Measurements from ENCODE around the gene ELOVL7. TPM values are rescaled to one million over a fixed set of nuclear protein-coding genes. Genes with fewer than 3 reads are reported as not detected.

ELOVL7 gene
- total and polyA plus RNA-seq, 10 donors = 0.43 to 8.1 (median 2.1) TPM

GRCh38 chr5:60852940-60853339, 8.9 kb upstream of the ELOVL7 start:
- intact Hi-C loops (cut with DNase I; ENCODE audit: low total_unique reads) = no loop called here
- 48 to 75% (median 69%) methylated on average over 3 of the region's 3 CpGs for WGBS, 5 donors
- no peaks in the 10 kb centered on the region for H3K36me3 ChIP-seq
- H3K4me3 ChIP-seq = no peak overlapping the region
- H3K4me1 ChIP-seq = no peaks in the 10 kb centered on the region
- no peak for DNase-seq
- no peak overlapping the region for H3K27ac ChIP-seq
- H3K9me3 ChIP-seq = no peaks in the 10 kb centered on the region
- no peaks in the 10 kb centered on the region for H3K27me3 ChIP-seq (replicated peaks in 1 of 7)
- TF ChIP-seq POLR2A (IDR thresholded peaks at IDR 0.05) = no peak
- TF ChIP-seq, protein P1, sequence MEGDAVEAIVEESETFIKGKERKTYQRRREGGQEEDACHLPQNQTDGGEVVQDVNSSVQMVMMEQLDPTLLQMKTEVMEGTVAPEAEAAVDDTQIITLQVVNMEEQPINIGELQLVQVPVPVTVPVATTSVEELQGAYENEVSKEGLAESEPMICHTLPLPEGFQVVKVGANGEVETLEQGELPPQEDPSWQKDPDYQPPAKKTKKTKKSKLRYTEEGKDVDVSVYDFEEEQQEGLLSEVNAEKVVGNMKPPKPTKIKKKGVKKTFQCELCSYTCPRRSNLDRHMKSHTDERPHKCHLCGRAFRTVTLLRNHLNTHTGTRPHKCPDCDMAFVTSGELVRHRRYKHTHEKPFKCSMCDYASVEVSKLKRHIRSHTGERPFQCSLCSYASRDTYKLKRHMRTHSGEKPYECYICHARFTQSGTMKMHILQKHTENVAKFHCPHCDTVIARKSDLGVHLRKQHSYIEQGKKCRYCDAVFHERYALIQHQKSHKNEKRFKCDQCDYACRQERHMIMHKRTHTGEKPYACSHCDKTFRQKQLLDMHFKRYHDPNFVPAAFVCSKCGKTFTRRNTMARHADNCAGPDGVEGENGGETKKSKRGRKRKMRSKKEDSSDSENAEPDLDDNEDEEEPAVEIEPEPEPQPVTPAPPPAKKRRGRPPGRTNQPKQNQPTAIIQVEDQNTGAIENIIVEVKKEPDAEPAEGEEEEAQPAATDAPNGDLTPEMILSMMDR (IDR thresholded peaks at IDR 0.05 in 8 of 11, conservative IDR thresholded peaks at IDR 0.05 in 3 of 11) = no peak
- TF ChIP-seq POLR2AphosphoS5 (IDR thresholded peaks at IDR 0.05) = no peak

DNA sequence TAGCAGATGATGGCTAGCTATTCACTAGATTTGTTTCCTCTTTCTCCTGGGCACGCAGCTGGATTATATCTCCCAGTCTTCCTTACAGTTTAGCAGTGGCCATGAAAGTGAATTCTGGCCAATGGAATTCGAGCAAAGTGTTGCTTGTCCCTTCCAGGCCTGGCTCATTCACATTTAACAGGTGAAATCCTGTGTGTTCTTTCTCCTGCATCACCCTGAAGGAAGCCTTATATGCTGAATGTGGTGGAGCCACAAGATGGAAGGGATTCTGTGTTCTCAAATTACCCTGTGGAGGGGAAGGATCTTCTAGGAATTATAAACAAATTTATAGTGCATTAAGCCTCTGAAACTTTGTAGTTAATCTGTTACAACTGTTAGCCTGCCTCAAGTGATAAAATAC, 8.2 kb upstream of the ELOVL7 start:
- H3K4me1 ChIP-seq = no peaks in the 10 kb centered on the region
- intact Hi-C loops (cut with DNase I; ENCODE audit: low total_unique reads) = no loop called here
- WGBS, 5 donors = 53 to 71% (median 66%) methylated on average over 2 of the region's 2 CpGs
- H3K9me3 ChIP-seq = no peaks in the 10 kb centered on the region
- H3K36me3 ChIP-seq = no peaks in the 10 kb centered on the region
- no peak overlapping the region for H3K27ac ChIP-seq
- no peak for DNase-seq
- no peaks in the 10 kb centered on the region for H3K27me3 ChIP-seq (replicated peaks in 1 of 7)
- no peak for TF ChIP-seq POLR2A (IDR thresholded peaks at IDR 0.05)
- TF ChIP-seq, protein P1 (IDR thresholded peaks at IDR 0.05 in 8 of 11, conservative IDR thresholded peaks at IDR 0.05 in 3 of 11) = no peak
- TF ChIP-seq POLR2AphosphoS5 (IDR thresholded peaks at IDR 0.05) = no peak
- H3K4me3 ChIP-seq = no peak overlapping the region

DNA sequence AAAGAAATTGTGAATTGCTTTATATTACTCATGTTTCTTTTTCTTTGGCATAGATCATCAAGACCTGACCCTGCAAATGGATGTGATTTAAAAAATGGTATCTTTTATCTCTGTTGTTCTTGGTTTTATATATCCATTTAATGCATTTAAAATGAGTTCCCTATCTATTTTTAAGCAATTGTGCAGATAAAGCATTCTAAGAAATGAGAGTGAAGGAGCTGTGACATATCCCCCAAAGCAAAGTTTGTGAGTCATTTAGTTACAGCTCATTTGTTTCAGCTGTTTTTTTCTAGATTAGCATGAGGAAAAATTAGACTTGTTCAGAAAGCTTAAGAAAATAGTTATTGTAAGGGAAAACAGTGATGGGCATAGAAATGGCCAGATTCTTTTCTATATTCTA, 7.6 kb upstream of the ELOVL7 start:
- no peaks in the 10 kb centered on the region for H3K9me3 ChIP-seq
- intact Hi-C loops (cut with DNase I; ENCODE audit: low total_unique reads) = no loop called here
- H3K27me3 ChIP-seq (replicated peaks in 1 of 7) = peaks cover 0 to 4% (median 0%) of the 10 kb centered on the region in 7 donors
- no peak for DNase-seq
- no peaks in the 10 kb centered on the region for H3K4me1 ChIP-seq
- H3K36me3 ChIP-seq = no peaks in the 10 kb centered on the region
- no peak overlapping the region for H3K4me3 ChIP-seq
- no peak for TF ChIP-seq POLR2A (IDR thresholded peaks at IDR 0.05)
- TF ChIP-seq, protein P1 (IDR thresholded peaks at IDR 0.05 in 8 of 11, conservative IDR thresholded peaks at IDR 0.05 in 3 of 11) = no peak
- no peak for TF ChIP-seq POLR2AphosphoS5 (IDR thresholded peaks at IDR 0.05)
- no peak overlapping the region for H3K27ac ChIP-seq

DNA sequence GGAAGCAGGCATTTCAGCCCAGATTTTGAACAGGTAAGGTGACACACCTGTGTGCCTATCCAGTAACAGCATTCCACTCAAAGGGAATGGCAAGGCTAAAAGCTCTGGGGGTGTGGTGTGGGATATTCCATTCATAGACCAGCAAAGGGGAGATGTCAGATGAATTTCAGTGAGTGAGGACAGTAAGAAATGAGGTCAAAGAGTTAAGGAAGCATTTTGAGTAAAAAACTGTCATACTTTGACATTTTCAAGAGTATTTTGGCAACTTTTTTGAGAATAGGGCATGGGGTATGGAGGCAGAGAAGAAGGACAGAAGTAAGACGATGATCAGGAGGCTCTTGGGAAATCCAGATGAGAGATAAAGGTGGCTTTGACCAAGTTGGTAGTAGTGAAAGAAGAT, 2.2 kb upstream of the ELOVL7 start:
- TF ChIP-seq POLR2A (IDR thresholded peaks at IDR 0.05) (no peak), POLR2AphosphoS5 (IDR thresholded peaks at IDR 0.05) (no peak)
- TF ChIP-seq, protein P1 (IDR thresholded peaks at IDR 0.05 in 8 of 11, conservative IDR thresholded peaks at IDR 0.05 in 3 of 11) = no peak
- Histone ChIP-seq H3K4me3 (no peak overlapping the region), H3K9me3 (no peaks in the 10 kb centered on the region), H3K36me3 (no peaks in the 10 kb centered on the region), H3K4me1 (peaks cover 5 to 22% (median 15%) of the 10 kb centered on the region in 6 donors), H3K27ac (no peak overlapping the region), H3K27me3 (replicated peaks in 1 of 7) (peaks cover 6 to 56% (median 31%) of the 10 kb centered on the region in 7 donors)
- 80 to 94% (median 91%) methylated on average over 1 of the region's 1 CpG for WGBS, 5 donors
- intact Hi-C loops (cut with DNase I; ENCODE audit: low total_unique reads) = no loop called here
- no peak for DNase-seq
